ENCODE measurements around the gene CIT.

Gene CIT

DNA sequence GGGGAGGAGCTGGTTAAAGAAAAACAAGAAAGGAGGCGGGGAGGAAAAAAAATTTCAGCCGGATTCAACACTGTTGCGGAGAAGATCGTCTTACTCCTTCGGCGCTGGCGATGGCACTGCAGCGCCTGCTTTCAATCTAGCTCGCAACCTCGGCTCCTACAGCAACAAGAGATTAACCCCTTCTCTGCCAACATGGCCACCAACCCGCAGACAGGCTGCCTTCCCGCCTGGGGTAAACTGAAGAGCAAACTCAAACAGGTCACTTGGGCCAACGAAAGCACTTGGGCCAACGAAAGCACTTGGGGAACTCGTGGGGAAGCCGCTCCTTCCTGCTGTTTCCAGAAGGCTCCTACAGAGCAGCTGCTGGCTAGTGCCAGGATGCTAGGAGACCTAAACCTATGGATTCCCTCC lies 73.7 kb downstream of the CIT start:
- H3K27ac ChIP-seq = no peak overlapping the region
- TF ChIP-seq, protein P1, sequence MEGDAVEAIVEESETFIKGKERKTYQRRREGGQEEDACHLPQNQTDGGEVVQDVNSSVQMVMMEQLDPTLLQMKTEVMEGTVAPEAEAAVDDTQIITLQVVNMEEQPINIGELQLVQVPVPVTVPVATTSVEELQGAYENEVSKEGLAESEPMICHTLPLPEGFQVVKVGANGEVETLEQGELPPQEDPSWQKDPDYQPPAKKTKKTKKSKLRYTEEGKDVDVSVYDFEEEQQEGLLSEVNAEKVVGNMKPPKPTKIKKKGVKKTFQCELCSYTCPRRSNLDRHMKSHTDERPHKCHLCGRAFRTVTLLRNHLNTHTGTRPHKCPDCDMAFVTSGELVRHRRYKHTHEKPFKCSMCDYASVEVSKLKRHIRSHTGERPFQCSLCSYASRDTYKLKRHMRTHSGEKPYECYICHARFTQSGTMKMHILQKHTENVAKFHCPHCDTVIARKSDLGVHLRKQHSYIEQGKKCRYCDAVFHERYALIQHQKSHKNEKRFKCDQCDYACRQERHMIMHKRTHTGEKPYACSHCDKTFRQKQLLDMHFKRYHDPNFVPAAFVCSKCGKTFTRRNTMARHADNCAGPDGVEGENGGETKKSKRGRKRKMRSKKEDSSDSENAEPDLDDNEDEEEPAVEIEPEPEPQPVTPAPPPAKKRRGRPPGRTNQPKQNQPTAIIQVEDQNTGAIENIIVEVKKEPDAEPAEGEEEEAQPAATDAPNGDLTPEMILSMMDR (IDR thresholded peaks at IDR 0.05) = no peak
- no peak for TF ChIP-seq ZFX (IDR thresholded peaks at IDR 0.05; ENCODE audit: borderline replicate concordance)

DNA sequence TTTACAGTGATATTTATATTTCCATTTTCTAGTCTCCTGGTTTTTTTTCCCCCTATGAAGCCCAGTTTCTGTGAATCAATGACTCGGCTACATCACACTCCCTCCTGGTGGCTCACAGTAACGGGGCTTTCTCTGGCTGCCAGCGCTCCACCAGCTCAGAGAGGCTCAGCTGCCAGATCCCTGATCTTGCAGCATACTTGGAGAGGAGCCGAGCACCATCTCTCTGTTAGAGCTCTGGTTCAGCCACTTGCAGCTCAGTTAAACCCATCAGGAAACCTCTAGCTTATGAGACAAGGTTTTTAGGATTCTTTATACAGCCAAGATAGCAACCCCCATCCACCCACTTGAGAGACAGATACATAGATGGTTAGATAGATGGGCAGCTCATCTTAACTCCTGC lies 74.6 kb downstream of the CIT start:
- no peak overlapping the region for H3K27ac ChIP-seq
- TF ChIP-seq ZFX (IDR thresholded peaks at IDR 0.05; ENCODE audit: borderline replicate concordance) = no peak
- TF ChIP-seq, protein P1 (IDR thresholded peaks at IDR 0.05) = no peak

DNA sequence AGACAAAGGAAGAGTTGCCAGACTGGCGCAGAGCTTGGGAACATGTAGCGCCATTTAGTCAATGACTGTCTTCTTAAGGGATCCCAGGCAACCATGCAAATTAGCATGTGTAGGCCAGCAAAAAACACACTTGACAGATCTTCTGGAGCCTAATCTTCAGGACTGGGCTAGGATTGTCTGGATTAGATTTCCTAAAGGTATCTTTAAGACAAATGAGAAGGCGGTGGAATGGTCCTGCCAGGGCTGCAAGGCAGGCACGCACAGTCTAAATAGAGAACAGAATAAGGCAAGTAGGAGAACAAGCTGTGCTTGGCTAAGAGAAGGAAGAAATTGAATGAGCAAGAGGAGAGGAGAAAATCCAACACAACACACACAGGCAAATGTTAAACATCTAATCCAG lies 80.0 kb downstream of the CIT start:
- TF ChIP-seq, protein P1 (IDR thresholded peaks at IDR 0.05) = no peak
- no peak for TF ChIP-seq ZFX (IDR thresholded peaks at IDR 0.05; ENCODE audit: borderline replicate concordance)
- no peak overlapping the region for H3K27ac ChIP-seq

DNA sequence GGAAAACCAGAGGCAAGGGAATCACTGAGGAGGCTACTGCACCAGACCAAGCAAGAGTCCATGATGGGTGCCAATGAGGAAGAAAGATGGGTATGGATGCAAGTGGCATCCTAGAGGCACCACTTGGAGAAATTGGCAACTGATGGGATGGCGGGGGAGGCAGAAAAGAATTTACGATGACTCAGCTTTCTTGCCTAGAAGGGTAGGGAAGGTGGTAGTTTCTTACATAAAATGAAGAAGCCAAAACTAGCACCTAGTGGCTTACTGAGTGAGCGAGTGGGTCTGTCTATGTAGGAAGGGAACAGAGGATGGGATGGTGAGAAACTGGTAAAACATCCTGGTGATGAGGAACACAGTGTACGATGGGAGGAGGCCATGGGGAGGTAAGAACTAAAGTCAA lies 80.8 kb downstream of the CIT start:
- no peak overlapping the region for H3K27ac ChIP-seq
- TF ChIP-seq, protein P1 (IDR thresholded peaks at IDR 0.05) = no peak
- TF ChIP-seq ZFX (IDR thresholded peaks at IDR 0.05; ENCODE audit: borderline replicate concordance) = no peak

DNA sequence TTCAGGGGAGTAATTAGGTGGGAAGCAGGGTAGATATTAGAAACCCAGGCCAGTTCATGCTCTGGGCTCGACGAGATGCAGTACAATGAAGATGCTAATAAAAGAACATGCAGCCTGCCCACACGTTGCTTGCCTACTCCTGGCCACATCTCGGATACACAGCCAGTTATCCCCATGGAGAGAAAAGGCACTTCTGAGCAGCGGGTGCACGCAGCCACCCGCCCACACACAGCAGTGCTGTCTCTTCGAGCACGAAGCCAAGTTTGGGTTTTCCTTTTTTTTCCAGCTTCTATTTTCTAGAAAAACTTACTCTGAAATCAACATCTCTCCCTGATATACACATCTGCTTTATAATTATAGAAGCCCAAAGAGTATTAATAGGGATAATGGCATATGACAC lies 85.7 kb downstream of the CIT start:
- H3K27ac ChIP-seq = no peak overlapping the region
- TF ChIP-seq ZFX (IDR thresholded peaks at IDR 0.05; ENCODE audit: borderline replicate concordance) = no peak
- TF ChIP-seq, protein P1 (IDR thresholded peaks at IDR 0.05) = no peak

DNA sequence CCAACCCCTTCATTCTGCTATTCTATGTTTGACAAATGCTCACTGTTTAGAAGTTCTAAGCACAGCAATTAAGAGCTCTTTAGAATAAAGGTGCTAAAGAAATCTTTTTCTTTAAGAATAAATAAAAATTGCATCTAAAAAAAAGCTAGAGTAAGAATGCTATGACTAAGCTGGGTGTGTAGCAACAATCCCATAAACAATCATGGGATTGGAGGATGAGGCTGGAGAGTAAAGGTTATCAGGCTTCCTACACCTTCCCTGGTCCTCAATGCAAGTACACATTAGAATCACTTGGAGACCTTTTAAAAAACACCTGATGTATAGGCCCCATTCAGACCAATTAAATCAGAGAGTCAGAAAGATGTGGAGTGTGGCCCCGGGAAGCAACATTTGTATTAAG lies 88.3 kb downstream of the CIT start:
- no peak for TF ChIP-seq ZFX (IDR thresholded peaks at IDR 0.05; ENCODE audit: borderline replicate concordance)
- TF ChIP-seq, protein P1 (IDR thresholded peaks at IDR 0.05) = no peak

DNA sequence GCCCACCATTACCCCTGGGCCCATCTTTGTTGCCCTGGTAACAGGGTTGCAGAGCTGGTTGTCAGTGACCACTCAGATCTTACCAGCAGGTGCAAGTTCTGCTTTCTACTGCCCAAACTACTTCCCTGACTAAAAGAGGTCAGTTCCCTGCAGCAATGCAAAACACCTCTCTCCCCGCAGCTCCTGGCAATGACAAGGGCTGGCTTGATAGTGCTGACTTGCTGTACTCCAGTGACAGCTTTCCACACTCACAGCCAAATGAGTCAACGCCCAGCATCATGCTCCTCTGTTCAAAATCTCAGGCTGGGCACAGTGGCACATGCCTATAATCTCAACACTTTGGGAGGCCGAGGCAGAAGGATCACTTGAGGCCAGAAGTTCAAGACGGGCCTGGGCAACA lies 90.6 kb downstream of the CIT start:
- H3K27ac ChIP-seq = no peak overlapping the region
- no peak for TF ChIP-seq ZFX (IDR thresholded peaks at IDR 0.05; ENCODE audit: borderline replicate concordance)
- TF ChIP-seq, protein P1 (IDR thresholded peaks at IDR 0.05) = no peak

More for the DNA sequence above, 88.3 kb downstream of the CIT start:
- H3K27ac ChIP-seq = no peak overlapping the region

Measured in 22Rv1 (cell line).